HL-60/S4 treated with phorbol 12-myristate 13-acetate at 8.2 ng/mL for 4 days and 3 days (cell line): ENCODE data around the gene REEP3.
"Not testable (repeated sequence)": the region's sequence is repeated elsewhere in the genome, so short reads cannot be mapped to it uniquely, and the experiment has no call there.

ENCODE experiments used
- in situ Hi-C: fragments of 300-500 bp; cut with MboI; formaldehyde crosslinking; loops from 2 replicates; pipeline ENCODE4 v1.15.0; 2022; ENCODE audit warnings: low sequenced_read_pairs

REEP3 gene

GRCh38 chr10:63547628-63548360, 26.6 kb downstream of the REEP3 start:
- in situ Hi-C loops: no loop called here

GRCh38 chr10:63548860-63549259, 27.7 kb downstream of the REEP3 start:
- in situ Hi-C loops: no loop called here

DNA sequence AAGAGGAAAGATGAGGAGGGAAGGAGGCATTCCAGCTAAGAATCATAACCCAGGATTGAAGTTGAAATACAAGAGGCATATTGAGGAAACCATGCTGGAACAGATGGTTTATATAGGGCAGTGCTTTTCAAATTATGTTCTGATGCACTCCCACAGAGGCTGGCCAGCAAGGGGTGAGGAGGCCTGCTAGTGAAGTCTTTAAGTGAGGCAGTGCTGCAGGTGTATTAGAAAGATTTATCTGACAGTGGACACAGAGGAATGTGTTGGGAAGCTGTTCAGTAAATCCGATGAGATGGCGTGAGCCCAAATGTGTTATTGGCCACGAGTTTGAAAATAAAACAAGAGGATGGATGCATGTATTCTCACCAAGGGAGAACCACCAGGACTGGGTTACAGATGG, 28.6 kb downstream of the REEP3 start:
- in situ Hi-C loops: no loop called here

DNA sequence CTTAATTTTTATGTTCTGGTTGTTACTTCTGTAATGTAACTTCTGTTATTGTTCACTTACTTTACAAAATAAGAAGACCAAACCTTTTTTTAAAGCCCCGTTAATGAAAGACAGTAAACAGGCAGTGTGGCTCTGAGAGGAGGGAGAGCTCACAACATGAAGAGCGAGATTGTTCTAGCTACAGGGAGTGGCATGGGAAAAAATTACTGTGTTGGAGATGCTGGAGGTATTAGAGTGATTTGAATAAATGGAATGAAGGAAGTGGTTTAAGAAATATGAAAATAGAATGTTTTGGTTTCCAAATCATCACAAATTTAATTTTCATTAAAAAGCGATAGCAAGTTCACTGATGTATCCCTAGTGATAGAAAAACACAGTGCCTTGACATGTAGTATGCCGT, 31.8 kb downstream of the REEP3 start:
- in situ Hi-C loops: no loop called here

DNA sequence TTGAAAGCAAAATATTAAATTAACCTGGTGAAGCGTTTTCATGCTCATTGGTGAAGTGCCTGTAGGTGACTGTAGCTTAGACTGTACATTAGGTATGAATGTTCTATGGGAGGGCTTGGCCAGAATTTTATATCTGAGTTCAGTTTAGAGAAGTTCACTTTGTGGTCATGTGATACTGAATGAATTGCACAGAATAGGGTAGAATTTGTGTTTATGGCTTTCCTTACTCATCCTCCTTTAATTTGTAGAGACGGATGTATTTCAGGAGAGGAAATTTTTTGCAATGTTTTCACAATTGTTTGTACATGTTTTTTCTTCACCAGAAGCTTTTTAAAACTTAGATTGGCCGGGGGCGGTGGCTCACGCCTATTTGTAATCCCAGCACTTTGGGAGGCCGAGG, 32.3 kb downstream of the REEP3 start:
- in situ Hi-C loops: no loop called here

DNA sequence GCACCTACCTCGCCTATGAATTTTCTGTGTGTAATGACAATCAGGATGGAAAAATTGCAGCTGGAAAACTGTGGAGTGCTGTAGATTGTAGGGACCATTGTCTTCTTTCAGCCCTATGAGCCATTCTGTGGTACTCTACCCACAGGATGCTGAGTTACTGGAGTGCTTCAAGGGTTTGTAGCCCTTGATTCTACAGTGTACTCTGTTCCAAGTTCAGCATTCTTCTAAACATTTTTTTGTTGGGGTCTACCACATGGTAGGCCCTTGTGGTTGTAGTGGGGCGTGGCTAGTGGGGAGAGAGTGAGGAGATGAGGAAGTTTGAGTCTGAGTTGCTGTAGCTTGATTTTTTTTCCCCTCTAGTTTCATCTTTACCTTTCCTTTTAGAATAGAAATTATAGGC, 33.5 kb downstream of the REEP3 start:
- in situ Hi-C loops: no loop called here

DNA sequence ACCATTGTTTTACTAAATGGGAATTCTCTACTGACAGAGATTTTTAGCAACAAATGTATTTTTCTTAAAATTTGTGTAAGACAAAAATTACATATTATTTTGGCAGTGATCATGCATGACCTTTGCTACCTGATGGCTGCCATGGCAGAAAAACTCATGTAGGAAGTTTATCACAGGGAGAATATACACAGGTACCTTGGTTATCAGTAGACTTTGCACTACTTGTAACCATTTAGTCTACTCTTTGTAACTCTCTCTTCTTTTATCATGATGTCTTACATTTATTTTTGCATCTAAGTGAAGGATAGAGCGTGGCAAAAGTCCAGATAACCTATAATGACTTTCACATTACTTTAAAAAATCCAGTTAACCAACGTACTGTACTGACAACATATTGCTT, 34.1 kb downstream of the REEP3 start:
- in situ Hi-C loops: no loop called here

GRCh38 chr10:63558132-63558784, 37.1 kb downstream of the REEP3 start:
- in situ Hi-C loops: no loop called here

DNA sequence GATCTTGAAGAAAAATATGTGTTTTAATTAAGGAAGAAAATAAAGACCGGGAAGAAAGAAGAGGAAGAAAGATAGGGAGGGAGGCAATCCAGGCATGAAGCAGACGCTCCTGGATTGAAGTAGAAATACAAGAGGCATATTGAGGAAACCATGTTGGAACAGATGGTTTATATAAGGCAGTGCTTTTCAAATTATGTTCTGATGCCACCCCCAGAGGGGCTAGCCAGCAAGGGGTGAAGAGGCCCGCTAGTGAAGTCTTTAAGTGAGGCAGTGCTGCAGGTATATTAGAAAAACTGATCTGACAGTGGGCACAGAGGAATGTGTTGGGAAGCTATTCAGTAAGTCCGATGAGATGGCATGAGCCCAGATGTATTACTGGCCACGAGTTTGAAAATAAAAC, 40.1 kb downstream of the REEP3 start:
- in situ Hi-C loops: no loop called here

DNA sequence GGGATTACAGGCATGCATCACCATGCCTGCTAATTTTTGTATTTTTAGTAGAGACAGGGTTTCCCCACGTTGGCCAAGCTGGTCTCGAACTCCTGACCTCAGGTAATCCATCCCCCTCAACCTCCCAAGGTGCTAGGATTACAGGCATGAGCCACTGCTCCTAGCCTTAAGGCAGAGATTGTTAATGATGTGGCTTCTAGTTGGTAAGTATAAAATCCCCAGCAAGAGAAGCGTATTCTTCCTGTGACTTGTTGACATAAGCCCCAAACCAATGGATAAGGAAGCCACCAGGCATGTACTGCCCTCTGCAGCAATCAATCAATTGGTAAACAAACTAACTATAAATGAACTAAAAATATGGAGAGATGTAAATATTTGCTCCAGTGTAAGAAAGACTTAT, 41.2 kb downstream of the REEP3 start:
- in situ Hi-C loops: no loop called here

DNA sequence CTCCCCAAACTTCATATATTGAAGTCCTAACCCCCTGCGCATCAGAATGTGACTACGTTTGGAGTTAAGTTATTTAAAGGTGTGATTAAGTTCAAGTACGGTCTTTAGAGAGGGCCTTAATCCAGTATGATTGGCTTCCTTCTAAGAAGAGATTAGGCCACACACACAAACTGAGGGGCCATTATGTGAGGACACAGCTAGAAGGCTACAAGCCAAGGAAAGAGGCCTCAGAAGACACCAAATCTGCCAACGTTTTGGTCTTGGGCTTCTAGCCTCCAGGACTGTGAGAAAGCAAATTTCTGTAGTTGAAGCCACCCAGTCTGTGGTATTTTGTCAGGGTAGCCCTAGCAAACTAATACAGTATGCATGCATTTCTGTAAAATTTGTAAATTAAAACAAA, 41.7 kb downstream of the REEP3 start:
- in situ Hi-C loops: no loop called here

GRCh38 chr10:63563623-63564022, 42.4 kb downstream of the REEP3 start:
- in situ Hi-C loops: no loop called here

DNA sequence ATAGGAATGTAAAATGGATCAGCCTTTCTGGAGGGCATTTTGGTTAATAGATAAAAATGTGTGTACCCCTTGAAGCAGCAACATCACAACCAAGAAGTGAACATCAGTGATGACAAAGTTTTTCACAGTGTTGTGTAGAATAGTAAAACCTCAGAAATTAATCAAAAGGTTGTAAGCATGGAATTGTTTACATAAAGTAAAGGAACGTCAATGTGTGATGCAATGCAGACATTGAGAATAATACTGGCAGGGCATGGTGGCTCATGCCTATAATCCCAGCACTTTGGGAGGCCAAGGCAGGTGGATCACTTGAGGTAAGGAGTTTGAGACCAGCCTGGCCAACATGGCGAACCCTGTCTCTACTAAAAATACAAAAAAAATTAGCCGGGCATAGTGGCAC, 43.5 kb downstream of the REEP3 start:
- in situ Hi-C loops: not testable (repeated sequence)

GRCh38 chr10:63573068-63573697, 52.0 kb downstream of the REEP3 start:
- in situ Hi-C loops: no loop called here

DNA sequence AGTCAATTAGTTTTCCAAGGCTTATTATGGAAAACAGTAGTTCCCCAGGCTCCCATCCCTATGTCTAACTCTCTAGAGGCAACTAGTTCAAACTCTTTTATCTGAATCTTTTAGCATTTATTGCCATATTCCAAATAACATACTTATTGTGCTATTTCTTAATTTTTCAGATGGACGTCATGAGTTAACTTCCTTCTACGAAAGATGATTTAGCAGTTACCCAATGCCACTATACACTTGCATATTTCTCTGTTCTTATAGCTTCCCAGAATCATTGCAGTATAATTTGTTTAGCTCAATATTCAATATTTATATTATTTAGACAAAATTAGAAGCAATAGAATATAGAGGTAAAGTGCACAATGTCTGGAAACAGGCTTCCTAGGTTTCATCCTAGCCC, 52.8 kb downstream of the REEP3 start:
- in situ Hi-C loops: no loop called here

- in situ Hi-C loops: no loop called here
Measured at GRCh38 chr10:63576501-63576900, 55.3 kb downstream of the REEP3 start.

- in situ Hi-C loops: no loop called here
Measured at GRCh38 chr10:63578501-63578900, 57.3 kb downstream of the REEP3 start.

- in situ Hi-C loops: no loop called here
Measured at GRCh38 chr10:63579371-63580014, 58.3 kb downstream of the REEP3 start.

- in situ Hi-C loops: no loop called here
Measured at GRCh38 chr10:63582690-63583089, 61.5 kb downstream of the REEP3 start.

- in situ Hi-C loops: no loop called here
Measured at GRCh38 chr10:63583397-63583796, 62.2 kb downstream of the REEP3 start.

DNA sequence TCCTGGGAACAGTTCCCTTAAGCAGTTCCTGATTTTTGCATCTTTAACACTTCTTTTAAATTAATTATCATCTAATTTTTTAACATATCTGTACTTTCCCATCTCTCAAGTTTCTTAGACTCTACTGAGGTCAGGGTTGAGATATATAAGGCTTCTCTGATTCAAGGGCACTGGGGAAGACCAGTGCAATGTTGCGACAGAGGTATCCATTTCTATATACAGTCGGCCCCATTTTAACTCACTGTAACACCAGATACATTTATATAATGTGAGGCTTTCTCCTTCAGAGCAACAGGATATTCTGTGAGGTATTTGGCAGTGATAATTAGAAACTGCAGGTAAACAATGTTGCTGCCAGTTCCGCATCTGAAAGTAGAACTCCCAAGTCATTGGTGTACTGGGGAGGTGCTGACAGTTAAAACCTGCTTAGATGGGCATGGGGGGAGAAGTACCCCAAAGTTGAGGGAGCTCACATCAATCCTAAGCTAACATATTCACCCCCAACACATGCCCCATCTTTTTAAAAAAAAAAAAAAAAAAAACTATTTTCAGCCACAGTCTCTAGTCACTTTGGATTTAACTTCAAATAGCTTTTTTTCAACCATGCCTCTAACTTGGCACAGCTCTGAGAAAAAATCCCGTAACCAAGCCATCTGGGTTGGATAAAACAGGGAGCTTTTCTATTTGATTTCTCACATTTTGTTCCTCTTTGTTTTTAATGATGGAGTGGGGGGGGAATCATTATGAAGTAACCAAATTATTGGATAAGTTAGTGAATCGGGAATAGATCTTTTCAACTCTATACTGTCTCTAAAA, 62.9 kb downstream of the REEP3 start:
- in situ Hi-C loops: no loop called here
